Measurements from ENCODE around the gene DUS1L. TPM values are rescaled to one million over a fixed set of nuclear protein-coding genes. Genes with fewer than 3 reads are reported as not detected.

Gene DUS1L
- total RNA-seq, 1 donor from 2014 or later, result 103 TPM

GRCh38 chr17:82077617-82078358 is 12.2 kb upstream of the DUS1L start:
- DNase-seq (ENCODE audit: low spot score), result no peak

GRCh38 chr17:82076785-82077591 is 11.4 kb upstream of the DUS1L start:
- DNase-seq (ENCODE audit: low spot score), result no peak

GRCh38 chr17:82076018-82076784 is 10.6 kb upstream of the DUS1L start:
- no peak for DNase-seq (ENCODE audit: low spot score)

- no peak for DNase-seq (ENCODE audit: low spot score)
These were observed 7.8 kb upstream of the DUS1L start for GRCh38 chr17:82073446-82073845.

GRCh38 chr17:82072827-82073226 is 7.2 kb upstream of the DUS1L start:
- no peak for DNase-seq (ENCODE audit: low spot score)

GRCh38 chr17:82070611-82071010 is 5.0 kb upstream of the DUS1L start:
- DNase-seq (ENCODE audit: low spot score), result no peak

- no peak for DNase-seq (ENCODE audit: low spot score)
These were observed 389 bp downstream of the DUS1L start for GRCh38 chr17:82065193-82065637.

GRCh38 chr17:82064433-82065192 is 991 bp downstream of the DUS1L start:
- no peak for DNase-seq (ENCODE audit: low spot score)

- no peak for DNase-seq (ENCODE audit: low spot score)
These were observed 1.9 kb downstream of the DUS1L start for GRCh38 chr17:82063424-82064415.

GRCh38 chr17:82062984-82063368 is 2.6 kb downstream of the DUS1L start:
- no peak for DNase-seq (ENCODE audit: low spot score)

GRCh38 chr17:82062076-82062983 is 3.3 kb downstream of the DUS1L start:
- DNase-seq (ENCODE audit: low spot score), result no peak

GRCh38 chr17:82061047-82061925 is 4.3 kb downstream of the DUS1L start:
- no peak for DNase-seq (ENCODE audit: low spot score)

- DNase-seq (ENCODE audit: low spot score), result no peak
These were observed 5.0 kb downstream of the DUS1L start for GRCh38 chr17:82060614-82061013.

GRCh38 chr17:82060001-82060380 is 5.6 kb downstream of the DUS1L start:
- no peak for DNase-seq (ENCODE audit: low spot score)

- no peak for DNase-seq (ENCODE audit: low spot score)
These were observed 6.2 kb downstream of the DUS1L start for GRCh38 chr17:82059272-82060000.

GRCh38 chr17:82058855-82059249 is 6.8 kb downstream of the DUS1L start:
- DNase-seq (ENCODE audit: low spot score), result no peak

GRCh38 chr17:82058230-82058854 is 7.3 kb downstream of the DUS1L start:
- DNase-seq (ENCODE audit: low spot score), result no peak

All from mesenteric fat pad (tissue), 1 donor.